Stimulated activated CD8-positive, alpha-beta memory T cell treated with anti-CD3 and anti-CD28 coated beads, Interleukin-2, amount 100 ng/mL, for 48 hours (primary cell): ENCODE measurements around the gene ITPK1.

Experiments
- DNase-seq, 2 donors: peaks; one replicate each; pipeline ENCODE4 v3.0.0-alpha.2; 2020; ENCODE audit warnings: low read depth in 2 of 2

Gene ITPK1

DNA sequence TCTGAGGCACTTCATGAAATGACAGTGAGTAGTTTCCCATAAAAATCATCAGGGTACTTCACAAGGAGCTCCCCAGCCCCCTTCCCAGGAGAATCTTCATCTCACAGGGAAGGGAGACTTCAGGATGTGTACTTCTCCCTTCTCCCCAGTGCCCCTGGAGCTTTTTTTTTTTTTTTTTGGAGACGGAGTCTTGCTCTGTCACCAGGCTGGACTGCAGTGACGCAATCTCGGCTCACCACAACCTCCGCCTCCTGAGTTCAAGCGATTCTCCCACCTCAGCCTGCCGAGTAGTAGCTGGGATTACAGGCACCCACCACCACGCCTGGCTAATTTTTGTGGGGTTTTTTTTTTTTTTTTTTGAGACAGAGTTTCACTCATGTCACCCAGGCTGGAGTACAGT is 10.4 kb downstream of the ITPK1 start:
- DNase-seq = no peak

DNA sequence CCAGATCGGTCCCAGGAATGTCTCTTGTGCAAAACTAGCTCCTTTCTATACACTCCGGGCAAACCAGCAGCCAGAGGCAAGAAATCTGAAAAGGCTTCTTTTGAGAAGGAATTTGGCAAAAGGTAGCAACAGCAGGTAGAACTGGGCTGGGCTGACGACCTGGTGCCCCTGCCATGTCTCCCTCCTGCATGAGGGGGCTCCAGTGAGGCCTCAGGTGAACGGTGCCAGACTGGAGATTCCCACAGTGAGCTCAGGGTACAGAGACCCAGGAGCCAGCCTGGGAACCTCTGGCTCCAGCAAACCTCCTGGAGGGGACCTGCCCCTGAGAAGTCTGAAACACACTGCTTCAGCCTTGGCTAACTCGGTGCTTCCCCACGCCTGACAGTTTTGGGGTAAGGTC is 10.8 kb downstream of the ITPK1 start:
- DNase-seq = no peak

DNA sequence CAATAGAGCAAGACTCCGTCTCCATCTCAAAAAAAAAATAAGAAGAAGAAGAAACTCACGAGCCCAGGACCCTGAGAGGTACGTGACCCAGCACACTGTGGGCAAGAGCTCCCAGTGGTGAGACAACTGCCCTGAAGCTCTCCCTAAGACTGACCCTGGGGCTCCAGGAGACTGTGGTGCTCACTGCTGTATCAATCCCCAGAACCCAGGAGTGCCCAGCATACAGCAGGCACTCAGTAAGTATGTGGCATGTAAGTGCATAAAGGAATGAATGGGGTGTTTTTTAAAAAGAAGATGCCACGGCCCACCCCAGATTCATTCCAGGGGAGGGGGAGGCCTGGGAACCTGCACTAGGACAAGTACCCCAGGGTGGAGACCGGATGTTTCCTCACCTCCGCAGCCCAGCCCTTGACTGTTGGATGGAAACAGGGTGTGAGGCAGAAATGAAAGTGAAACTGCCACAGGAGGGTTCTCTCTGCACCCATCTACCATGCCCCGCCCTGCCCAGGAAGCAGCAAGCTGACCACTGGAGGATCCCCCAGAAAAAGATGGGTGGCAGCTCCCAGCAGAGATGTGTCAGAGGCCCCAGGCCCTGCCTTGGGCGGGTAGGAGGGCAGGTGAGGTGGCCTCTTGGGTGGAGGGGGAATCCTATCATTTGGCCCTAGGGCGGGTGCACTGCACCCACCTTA is 12.2 kb downstream of the ITPK1 start:
- DNase-seq = peak; percentile 42 to 49

DNA sequence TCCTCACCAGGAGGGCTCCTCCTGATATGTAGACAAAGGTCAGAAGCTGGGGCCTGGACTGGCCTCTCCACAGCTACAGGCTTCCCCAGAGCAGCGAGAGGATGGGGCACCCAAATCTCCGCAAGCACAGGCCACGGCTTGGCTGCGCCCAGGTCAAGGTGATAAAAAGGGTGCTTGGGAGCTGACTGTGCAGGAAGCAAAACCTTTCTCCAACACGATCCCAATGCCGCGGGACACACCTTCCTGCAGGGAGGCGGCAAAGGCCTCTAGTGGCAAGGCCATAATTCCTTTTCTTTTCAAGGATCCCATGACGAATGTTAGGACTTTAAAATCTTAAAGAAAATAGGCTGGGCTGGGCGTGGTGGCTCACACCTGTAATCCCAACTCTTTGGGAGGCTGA is 13.6 kb downstream of the ITPK1 start:
- DNase-seq = no peak

DNA sequence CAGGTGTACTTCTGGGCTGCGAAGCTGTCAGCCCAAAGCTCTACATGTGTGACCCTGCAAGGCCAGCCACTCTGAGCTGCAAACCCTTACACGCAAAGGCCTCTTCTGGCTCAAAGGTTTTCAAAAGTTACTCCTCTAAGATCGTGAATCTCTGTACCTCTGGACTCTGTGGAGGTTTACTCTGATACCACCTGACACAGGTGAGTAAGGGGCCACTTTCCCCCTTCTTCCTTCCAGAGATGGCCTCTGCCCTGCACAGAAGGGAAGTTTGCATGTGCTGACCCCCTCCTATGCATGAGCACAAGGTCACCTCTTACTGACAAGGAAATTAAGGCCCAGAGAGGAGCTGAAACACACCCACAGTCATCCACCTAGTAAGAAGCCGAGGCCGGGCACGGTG is 14.5 kb downstream of the ITPK1 start:
- DNase-seq = no peak

DNA sequence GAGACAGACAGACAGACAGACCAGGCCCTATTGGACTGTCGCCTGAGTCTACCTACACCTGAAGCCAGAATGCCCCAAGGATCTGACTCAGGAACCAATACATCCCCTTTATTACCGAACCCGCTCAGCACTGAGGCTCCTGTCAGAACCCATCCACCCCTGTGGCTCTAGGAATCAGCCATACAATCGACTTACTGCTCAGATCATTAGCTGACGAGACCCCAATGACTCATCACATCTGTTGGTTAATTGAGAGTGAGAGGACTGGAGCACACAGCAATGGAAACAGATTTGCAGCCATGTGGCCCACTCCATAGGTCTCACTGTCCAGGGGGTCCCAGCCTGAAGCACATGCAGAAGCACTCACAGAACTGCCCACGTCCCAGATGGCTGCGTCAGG is 15.2 kb downstream of the ITPK1 start:
- DNase-seq = no peak

DNA sequence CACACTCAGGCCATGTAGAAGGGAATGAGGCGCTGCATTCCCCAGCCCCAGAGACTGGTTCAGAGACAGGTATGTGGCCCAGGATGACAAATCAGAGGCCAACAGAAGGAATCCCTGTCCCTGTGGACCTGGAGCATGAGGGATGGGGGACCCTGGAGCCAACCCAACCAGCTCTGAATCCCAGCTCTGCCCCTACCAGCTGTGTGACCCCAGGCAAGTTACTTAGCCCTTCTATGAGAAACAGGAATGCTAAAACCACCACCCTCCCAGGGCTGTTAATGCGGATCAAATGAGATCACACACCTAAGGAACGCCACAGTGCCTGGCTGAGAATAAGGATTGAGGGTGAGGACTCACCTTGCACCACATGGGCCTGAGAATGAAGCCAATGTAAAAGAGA is 15.6 kb downstream of the ITPK1 start:
- no peak for DNase-seq

DNA sequence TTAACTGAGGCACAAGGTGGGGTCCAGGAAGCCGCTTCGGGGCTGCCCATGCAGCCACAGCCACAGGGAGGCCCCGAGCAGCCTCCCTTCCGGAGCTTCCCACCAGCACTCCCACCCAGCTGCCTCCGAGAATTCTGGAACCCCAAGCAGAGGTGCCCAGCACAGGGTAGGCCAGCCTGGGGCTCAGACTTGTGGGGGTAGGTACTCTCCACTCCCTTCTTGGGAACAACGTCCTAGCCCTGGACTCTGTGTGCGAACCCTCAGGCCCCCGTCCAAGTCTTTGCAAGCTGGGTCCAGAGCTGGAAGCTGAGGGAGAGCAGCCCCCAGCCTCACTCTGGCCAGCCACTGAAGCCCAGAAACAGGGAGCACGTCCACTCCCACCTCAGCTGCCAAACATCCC is 16.1 kb downstream of the ITPK1 start:
- DNase-seq = no peak

DNA sequence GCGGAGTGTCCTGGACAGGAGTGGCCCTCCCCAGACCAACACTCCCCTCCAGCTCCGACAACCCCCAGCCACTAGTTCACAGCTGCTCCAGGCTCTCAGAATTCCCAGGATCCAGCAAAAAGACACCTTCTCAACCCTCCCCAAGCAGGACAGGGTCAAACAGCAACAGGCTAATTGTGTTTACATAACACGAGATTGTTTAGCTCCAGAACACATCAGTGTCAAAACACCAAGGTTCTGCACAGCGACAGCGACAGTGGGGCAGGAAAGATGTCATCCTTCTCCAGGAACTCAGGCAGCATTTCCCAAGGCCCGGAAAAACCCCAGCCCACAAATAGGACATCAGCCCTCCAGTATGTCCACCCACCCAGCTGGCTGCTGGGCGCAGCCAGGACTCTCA is 16.5 kb downstream of the ITPK1 start:
- no peak for DNase-seq

DNA sequence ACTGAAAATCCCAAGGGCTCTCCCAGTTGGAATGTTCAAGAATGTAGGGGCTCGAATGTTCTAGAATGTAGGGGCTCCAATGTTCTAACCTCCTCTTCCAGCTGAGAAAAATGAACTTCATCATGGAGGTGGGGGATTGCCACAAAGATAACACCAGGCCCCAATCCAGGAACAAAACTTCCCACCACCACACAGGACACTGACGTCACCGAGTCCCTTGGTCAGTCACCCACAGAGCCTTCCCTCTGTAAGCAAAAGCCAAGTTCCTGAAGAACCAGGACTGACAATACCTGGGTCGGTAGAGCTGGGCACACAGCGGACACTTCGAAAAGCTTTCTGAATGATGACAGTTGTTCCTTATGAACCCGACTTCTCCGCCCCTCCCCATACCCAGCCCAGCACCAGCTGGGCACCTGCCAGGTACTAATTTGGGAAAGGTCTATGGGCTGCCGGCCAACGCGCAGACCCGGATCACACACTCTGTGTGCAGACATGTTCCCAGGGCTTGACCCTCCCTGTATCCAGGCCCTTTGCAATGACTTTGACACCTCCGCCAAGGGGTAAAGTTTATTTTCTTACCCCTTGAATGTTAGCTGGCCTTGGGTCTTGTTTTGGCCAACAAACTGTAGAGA is 18.9 kb downstream of the ITPK1 start:
- DNase-seq = no peak

DNA sequence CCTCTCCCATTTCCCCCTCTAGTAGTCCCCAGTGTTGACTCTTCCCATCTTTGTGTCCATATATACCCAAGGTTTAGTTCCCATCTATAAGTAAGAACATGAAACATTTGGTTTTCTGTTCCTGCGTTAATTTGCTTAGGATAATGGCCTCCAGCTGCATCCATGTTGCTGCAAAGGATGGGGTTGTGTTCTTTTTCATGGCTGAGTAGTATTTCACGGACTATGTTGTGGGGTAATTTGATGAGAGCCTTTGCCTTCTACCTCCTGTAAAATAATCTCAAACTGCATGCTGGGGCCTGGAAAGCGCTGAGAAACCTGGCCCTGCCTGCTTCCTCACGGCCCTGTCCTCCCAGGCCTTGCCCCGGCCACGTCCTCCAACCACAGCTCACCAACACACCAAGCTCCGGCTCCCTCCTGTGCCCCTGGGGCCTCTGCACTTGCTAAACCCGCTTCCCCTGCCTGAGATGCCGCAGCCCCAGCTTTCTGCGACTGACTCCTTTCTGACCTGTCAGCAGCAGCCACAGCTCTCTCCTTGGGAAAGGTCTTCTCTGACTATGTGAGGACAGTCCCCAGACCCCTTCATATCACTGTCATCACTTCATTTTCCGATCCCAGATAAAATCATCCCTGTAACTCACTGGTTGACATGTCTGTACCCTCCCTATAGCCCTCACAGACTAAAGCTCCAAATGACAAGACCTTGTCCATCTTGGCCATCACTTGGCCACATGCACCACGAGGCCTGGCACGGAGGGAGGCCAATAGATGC is 19.8 kb downstream of the ITPK1 start:
- no peak for DNase-seq

DNA sequence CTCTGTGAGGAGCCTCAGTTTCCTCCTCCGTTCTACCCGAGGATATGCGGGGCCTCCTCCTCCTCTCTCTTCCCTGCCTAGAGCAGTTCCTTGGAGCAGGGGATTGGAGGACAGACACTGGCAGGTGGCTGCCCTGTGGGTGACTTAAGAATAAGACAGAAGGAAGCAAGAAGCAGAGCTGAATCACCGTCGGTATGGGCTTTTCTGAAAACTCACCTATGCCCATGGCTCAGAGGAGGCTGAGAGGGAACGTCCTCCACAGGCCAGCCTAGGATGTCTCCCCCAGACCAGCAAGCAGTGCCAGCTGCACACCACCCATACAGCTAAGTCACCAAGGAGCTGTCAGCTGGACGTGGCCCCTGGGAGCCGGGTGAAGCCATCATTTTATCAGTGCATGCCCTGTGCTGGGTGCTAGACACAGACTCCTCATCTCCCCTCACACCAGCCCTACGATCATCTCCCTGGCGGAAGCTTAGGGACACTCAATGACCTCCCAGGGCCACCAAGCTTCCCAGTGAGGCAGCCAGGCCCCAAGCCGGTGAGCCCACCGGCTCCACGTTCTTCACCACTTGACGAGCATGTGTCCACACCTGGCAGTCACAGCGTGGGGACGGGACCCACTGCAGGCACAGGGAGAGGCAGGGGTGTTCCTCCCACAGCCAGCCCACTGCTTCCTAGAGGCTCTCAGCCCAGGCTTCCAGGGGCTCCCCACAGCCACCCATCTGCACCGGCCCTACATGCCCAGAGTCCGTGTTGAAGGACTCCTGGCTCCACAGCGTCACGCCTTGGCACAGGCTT is 21.4 kb downstream of the ITPK1 start:
- no peak for DNase-seq

DNA sequence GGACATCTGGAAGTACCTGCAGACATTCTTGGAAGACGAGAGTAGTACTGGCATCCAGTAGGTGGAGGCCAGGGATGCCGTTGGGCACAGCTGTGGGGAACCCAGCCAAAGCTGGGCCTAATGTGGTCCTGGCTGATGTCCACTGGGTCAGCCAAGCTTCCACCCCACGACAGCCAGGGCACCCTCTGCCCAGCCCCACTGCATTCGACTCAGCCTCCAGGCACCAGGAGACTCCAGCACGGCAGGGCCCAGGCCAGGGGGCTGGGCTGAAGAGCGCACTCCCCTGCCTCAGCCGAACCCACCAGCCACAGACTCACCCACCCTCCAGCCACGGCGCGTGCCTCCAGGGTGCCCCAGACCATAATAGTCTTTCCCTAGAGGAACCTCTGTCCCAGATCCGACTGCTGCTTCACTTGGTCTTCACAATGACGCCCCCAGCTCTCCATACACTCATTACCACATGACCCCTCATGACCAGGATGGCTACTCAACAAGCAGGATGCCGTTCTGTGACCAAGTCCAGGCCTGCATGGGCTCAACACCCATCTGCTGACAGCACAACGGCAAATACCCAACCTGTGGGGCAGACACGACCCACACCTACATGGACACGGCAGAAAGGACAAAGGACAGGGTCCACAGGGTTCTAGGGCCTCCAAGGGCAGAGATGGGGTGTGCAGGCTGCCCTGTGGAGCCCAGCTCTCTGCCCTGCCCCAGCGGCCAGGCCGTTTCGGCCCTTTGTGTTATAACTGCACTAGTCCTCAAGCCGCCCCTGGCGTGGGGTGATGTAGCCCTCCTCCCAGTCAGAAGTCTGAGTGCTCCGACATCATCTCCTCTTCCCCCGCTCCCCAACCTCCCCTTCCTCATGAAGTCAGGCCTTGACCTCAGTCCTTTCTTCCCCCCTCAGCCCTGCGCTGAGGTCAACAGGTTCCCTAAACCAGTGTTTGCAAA is 22.8 kb downstream of the ITPK1 start:
- no peak for DNase-seq

DNA sequence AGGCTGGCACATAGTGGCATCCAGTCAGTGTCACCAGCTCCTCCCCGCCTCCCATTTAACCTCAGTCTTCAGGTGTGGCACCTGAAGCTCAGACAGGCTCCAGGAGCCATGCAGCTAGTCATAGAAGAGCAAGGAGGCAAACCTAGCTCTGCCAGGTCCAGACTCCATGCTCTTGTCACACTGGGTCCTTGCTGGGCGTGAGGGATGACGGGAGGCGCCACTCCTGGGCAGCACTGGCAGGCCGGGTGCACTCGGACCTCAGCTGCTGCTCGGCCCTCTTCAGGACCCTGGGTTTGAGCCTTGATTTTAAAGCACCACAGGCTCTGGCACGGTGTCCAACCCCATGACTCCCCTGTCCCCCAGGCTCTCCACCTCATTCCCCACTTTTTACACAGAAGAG is 24.1 kb downstream of the ITPK1 start:
- DNase-seq = no peak

DNA sequence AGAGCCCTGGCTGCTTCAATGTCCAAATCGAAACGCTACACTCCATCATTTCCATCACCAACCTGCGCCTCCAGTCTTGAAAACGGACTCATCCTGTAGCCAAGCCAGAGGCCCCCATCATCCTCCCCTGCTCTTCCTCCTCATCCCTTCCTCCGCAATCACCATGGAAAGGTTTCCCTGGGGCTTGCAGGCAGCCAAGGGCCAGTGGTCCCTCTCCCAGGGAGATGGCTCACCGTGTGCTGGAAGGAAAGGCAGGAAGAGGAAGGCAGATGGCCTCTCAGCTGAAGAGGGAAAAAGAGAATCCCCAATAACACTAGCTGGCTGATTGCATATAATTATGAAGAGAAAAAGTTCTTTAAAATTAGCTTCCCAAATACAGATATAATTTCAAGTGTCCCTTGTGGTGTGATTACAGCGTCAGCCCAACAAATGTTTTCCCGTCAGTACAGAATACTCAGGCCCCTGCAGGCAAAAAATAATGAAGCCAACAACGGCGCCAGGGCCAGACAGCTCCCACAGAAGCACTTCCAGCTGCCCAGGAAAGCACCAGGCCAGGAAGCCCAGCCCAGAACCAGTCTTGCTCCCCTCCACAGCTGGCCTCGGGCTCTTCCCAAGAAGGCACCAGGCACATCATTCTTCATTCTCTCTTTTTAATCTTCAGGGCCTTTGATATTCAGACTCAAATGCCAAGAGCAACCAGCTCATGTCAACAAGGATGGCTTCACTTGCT is 24.7 kb downstream of the ITPK1 start:
- DNase-seq = no peak

DNA sequence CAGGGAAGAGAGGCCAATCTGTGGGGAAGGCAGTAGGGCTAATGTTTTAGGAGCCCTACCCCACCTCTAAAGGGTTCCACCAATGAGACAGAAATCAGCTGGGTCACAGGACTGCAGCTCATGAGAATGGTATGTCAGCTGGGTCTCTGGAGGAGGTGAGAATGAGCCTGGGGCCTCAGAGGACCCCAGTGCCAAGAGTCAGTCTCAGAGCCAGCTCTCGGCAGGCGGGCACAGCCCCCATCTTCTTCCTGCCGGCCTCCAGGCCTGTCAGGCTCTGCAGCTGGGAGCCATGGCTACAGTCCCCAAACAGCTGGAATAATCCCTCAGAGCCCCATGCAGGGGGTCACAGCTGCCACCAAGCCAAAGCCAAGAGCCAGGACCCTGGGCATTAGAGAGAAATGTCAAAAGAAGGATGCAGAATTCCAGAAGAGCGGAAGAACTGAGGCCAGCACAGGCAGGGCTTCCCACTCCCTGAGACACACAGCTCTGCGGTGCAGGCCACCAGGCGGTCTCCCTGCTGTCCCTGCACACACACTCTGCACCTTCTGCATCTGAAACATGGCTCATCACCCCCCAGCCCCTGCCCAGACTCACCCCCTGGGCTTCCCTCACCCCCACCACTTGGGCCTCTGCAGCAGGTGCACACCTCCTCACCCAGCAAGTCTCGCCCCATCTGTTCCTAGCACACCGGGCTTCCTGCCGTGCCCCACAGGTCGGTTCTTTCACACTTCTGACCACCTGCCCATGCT is 26.0 kb downstream of the ITPK1 start:
- DNase-seq = no peak

DNA sequence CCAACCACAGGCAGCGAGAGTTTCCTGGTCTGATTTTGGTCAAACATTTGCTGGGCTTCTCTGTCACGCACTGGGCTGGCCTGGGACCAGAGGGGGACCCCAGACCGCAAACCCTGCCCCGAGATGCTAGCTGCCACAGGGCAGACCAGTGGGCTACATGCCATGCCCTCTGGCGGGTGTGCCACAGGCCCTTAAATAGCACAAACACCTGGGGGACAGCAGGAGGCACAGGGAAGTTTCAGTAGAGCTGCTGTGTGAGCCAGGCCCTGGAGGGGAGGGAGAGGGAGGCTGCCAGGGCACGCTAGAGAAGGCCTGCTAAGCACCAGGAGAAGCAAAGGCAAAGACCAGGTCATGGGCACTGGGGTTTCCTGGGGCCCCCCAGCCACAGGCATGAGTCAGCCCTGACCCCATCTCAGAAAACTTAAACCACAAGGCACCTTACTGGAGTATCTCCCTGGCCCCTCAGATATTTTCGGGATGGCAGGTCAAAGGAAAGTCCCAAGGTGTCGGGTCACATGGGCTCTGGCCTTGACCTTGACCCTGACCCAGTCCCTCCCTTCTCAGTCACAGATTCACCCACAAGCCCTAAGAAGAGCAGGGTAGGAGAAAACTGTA is 29.2 kb downstream of the ITPK1 start:
- peak in 1 of 2 donors; percentile 17 for DNase-seq

DNA sequence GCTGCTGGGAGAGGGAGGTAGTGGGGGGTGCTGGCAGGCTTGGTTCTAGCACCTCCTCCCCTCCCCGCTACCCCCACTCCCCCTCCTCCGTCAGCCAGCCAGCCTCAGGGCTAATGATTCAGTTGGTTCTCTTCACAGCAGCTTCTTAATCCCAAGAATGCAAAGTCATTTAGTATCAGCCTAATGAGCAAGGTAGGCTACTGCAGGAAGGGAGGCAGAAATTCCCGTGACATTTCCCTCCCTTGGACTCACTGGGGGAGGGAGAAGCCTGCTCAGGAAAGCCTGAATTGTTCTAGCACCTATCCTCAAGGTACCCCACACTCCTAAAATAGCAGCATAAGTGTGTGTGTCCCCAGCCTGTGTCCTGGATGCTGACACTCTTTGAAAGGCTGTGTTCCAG is 29.8 kb downstream of the ITPK1 start:
- DNase-seq = no peak
